ENCODE results near the gene COLQ. TPM values are rescaled to one million over a fixed set of nuclear protein-coding genes. Genes with fewer than 3 reads are reported as not detected.

The COLQ gene
- polyA plus RNA-seq, 1 donor, result 24.7 TPM

GRCh38 chr3:15520185-15520584 is 1.3 kb downstream of the COLQ start:
- DNase-seq (ENCODE audit: low read depth), result no peak

DNA sequence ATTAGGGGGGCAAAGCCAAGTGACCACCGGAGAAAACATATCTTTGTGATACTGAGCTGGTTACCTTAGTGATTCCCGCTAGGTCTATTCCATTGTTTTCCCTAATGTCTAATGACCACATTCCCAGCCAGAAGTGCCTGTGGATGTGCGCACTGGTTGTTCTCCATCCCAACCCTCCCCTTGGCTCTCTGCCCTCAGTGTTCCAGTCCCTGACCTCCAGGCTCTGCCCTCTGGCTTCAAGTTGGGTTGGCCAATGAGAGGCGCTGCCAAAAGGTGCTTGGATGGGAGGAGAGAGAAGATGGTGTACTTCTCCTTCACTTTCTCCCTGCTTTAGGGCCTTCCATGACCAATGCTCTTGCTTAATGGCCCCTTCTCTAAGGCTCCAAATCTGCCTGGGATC is 2.4 kb downstream of the COLQ start:
- DNase-seq (ENCODE audit: low read depth), result no peak

DNA sequence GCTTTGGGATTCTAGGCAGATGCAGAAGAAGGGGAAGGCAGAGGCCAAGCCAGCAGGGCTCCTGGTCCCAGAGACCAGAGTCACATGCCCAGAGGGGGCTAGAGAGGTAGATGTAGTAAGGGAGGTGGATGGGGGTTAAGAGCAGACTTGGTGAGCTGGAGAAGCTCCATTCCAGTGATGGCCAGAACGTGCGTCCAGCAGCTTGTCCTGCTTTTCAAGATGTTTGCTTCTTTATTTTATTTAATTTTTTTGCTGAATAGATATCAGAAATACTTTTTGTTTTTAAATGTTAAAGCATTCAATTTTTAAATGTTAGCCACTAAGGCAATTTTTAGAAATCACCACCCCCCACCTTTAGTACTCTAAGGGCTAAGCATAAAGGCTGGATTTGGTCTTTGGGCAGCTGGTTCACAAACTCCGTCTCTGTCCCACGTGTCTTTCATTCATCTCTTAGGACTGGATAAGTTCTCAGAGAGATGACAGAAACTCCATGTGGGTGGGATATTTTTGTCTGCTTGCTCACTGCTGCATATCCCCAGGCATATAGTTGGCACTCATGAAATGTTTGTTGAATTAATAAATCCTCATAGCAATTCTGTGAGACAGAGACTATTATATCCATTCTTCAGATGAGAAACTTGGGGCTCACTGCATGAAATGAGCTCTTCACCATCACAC is 6.7 kb downstream of the COLQ start:
- DNase-seq (ENCODE audit: low read depth), result no peak

GRCh38 chr3:15513810-15514662 is 7.5 kb downstream of the COLQ start:
- DNase-seq (ENCODE audit: low read depth), result no peak

GRCh38 chr3:15513116-15513515 is 8.4 kb downstream of the COLQ start:
- no peak for DNase-seq (ENCODE audit: low read depth)

DNA sequence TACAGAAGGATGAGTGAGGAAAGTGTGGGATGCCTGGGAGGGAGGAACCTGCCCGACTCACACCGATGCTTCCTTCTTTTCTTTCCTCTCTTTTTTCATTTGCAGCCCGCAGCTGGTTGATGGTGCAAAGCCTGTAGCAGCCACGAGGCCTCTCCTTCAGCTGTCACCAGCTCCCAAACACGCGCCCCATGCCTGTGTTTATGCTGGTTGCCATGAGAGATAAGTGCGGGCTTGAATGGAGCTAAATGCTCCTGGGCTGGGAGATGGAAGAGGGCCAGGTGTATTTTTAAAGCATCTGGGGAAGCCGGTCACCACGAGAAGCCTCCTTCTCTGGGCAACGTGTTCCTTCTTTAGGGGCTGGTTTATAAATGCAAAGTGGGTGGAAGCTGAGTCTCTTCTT is 9.3 kb downstream of the COLQ start:
- DNase-seq (ENCODE audit: low read depth), result peak; percentile 41

GRCh38 chr3:15511156-15511555 is 10.3 kb downstream of the COLQ start:
- no peak for DNase-seq (ENCODE audit: low read depth)

DNA sequence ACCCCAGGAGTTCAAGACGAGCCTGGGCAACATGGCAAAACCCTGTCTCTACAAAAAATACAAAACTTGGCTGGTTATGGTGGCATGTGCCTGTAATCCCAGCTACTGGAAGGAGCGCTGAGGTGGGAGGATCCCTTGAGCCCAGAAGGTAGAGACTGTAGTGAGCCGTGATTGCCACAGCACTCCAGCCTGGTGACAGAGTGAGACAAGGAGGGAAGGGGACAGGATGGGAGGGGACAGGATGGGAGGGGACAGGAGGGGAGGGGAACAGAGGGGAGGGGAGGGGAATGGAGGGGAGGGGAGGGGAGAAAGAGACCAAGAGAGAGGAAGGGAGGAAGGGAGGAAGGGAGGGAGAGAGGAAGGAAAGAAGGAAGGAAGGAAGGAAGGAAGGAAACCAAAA is 11.0 kb downstream of the COLQ start:
- DNase-seq (ENCODE audit: low read depth), result no peak

DNA sequence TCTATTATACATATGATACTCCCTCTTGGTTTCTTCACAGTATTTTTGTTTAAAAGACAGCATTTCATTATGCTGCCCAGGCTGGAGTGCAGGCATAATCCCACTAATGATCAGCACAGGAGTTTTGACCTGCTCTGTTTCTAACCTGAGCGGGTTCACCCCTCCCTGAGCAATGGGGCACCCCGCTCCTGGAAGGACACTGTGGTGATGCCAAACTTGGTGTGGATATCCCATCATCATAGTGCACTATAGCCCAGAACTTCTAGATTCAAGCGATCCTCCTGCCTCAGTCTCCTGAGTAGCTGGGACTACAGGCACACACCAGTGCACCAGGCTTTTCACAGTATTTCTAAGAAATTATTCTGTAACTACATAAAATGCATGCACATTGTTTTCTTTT is 14.9 kb downstream of the COLQ start:
- DNase-seq (ENCODE audit: low read depth), result no peak

DNA sequence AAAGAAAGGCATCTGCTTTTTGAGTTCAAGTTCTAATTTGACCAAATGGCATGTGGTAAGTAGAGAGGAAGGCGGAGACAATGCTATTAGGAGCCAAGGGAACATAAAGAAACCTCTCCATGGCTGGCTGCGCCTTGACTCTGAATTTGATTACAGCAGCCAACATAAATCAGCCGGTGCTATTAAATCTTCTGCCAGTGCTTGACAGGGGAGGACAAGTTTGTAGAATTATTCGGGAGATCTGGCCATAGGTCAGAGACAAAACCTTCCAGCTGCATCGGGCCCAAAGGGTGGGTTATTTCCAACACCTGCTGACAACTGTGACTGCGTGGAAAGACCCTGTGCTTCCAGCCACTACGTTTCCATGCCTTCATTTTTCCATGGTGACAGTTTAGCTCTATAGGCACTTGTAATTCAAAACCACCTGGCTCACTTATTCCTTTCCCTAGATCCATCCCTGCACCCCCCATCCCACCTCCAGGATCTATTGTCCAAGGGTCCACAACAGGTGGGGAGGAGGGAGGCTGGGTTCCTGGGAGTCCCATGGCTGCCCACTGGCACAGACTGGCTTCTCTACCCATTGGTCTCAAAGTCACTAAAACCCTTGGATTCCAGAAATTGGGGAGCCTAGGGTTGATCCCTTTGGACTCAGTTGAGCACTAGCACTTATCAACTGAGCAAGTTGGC is 15.9 kb downstream of the COLQ start:
- no peak for DNase-seq (ENCODE audit: low read depth)

DNA sequence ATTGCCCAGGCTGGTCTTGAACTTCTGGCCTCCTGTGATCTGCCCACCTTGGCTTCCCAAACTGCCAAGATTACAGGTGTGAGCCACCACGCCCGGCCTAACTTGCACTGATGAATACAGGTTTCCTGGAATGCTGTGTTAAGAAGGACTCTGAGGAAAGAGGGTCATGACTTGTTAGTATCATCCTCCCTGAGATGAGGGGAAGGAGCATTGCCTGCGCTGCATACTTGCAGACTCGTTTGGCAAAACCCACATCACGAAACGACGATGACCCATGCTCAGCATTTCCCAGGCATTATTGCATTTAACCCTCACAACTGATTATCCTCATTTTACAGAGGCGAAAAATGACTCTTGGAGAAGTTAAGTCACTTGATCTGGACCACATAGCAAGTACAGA is 18.9 kb downstream of the COLQ start:
- DNase-seq (ENCODE audit: low read depth), result no peak

DNA sequence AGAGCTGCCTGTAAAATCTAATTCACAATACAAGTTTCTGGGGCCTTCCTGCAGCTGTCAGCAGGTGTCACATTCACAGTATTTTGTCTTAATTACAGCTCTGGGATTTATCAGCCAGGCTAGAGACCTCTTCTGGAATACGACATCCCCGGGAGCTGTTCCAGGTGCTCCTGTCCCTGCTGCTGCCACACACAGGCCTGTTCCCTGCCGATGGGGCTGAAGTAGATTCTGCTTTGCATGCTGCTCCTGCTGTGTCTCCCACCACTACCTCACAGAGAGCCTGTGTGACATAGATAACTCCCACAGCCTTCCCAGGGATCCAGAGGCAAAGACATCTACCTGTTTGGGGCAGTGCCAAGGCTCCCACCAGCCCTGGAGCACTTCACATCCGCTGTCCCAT is 20.4 kb downstream of the COLQ start:
- no peak for DNase-seq (ENCODE audit: low read depth)

- no peak for DNase-seq (ENCODE audit: low read depth)
Observed at GRCh38 chr3:15500107-15500724, 21.3 kb downstream of the COLQ start.

GRCh38 chr3:15499536-15499935 is 22.0 kb downstream of the COLQ start:
- DNase-seq (ENCODE audit: low read depth), result no peak

DNA sequence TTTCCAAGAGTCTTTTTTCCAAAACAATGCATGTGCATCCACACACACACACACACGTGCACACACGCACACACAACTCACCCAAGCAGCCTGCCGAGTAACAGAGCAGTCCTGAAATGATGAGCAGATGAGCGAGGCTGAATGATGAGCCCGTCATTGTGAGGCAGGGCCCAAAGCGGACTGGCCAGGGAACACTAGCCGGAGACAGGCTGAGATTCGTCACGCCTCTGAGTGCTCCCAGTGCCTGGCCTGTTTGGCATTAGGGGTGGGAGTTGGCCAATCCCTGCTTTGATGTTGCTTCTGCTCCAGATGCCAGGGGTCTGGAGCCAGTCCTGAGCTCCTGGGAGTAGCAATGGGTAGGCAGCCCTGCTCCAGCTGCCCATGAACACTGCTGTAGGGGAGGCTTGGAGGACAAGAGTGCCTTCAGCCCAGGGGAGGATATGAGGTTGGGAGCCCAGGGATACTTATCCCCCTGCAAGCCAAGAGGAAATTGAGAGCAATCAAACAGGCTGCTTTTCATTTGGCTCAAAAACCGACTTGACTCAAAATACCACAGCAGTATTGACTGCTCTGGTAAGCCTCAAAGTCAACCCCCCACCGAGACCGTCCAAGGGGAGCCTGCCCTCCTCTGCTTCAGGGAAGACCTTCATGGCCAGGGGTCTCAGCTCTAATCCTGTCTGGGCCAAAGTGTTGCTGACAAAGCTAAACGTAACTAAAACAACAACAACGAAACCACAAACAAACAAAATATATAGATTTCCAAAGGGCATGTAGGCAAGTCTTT is 22.9 kb downstream of the COLQ start:
- peak; percentile 41 for DNase-seq (ENCODE audit: low read depth)

DNA sequence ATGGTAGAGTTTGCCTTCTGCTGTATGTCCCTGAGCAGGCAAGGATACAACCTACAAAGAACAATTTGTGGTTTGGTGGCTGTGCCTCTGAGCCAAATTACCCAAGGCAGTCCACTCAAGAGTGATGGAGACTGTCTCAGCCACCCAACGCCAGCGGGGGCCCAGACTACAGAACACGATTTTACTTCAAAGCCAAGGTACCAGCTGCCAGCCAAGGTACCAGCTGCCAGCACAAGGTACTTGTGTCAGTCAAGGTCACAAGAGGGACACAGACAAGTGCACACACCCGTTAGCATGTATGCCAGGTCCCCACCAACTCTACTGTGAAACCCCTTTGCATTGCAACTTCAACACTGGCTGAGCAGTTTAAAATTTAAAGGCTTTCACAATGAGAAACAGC is 23.5 kb downstream of the COLQ start:
- DNase-seq (ENCODE audit: low read depth), result no peak

GRCh38 chr3:15496341-15496664 is 25.2 kb downstream of the COLQ start:
- DNase-seq (ENCODE audit: low read depth), result no peak

DNA sequence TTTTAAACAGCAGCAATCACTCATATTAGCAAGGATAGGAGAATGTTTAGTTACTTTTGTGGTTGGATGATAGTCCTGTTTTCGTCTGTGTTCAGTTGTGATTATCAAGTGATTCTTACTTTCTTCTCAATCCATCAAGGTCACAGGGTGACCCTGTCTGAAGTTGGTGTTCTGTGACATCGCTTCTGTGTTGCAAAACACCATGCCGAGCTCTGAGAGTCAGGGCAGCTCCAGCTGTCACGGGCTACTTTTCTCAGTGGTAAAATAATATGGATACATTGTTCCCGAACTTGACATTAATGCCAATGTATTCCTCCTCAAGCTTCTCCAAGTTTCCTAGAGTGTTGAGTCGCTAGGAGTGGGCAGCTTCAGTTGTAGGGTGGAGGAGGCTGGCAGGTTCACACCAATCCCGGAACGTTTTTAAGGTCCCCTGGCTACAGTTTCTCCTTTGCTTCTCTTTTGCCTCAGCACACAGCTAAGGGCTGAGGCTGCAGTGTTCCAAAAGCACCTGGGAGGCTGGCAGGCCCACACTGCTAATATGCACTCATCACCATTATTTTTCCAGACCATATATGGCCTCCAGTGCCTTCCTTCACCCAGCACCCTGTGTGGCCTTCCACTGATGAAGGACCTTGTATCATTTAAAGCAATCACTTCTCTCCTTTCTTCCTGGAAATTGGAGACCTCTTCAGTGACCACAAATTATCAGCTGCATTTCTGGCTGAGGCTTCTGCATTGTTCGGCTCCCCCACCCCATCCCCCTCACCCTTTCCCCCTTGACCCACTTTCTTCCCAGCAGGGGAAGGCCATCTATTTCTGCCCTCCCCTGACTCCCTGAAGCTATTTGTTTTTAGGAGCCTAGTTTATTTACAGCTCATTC is 25.8 kb downstream of the COLQ start:
- no peak for DNase-seq (ENCODE audit: low read depth)

- no peak for DNase-seq (ENCODE audit: low read depth)
Observed at GRCh38 chr3:15493436-15493835, 28.1 kb downstream of the COLQ start.

- DNase-seq (ENCODE audit: low read depth), result no peak
Observed at GRCh38 chr3:15492847-15493360, 28.6 kb downstream of the COLQ start.

Measured in forelimb muscle (tissue), 1 donor.